Measurements from ENCODE around the gene TACR1.
A peak's percentile ranks its signal among the peaks of the same experiment; 100 is the strongest.

Gene TACR1

DNA sequence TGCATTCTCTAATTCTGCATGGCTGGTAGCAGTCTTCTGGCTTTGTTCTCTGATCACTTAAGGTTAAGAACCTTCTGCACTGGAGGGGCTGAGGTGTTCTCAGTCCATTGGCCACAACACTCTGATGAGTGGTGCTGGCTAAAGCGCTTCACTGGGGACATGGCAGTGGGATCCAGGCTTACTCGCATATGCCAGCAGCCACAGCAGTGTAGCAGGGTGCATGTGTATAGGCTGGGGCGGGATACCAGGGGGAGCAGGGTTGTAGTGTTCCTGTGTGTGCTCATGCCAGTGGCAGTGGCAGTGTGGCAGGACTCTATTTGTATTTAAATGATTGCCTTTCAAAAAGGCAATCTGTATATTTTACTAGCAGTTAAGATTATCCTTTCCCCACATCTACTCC is 11.1 kb upstream of the TACR1 start:
- no peak for ATAC-seq
- H3K9me3 Mint-ChIP-seq: no peaks in the 10 kb centered on the region
- no peak overlapping the region for H3K27ac Mint-ChIP-seq
- no peaks in the 10 kb centered on the region for H3K36me3 Mint-ChIP-seq
- peaks cover 15% of the 10 kb centered on the region for H3K4me1 Mint-ChIP-seq
- no peak overlapping the region for H3K4me3 Mint-ChIP-seq
- H3K27me3 Mint-ChIP-seq: peaks cover 15% of the 10 kb centered on the region

DNA sequence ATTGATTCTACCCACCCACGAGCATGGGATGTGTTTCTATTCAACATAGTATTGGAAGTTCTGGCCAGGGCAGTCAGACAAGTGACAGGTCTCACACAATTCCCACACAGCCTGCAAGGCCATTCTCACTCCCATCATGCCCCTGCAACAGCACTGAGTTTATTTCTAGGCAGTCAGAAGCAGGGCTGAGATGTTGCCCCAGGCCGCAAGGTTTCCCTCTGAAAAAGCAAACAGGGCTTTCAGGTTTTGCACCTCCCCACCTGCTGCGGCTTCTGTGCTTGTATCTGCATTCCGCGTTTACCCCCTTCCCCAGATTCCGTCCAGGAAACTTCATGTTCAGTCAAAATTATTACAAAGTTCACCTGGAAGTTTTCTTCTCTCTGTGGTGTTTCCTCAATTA is 9.4 kb upstream of the TACR1 start:
- peaks cover 24% of the 10 kb centered on the region for H3K4me1 Mint-ChIP-seq
- H3K27ac Mint-ChIP-seq: no peak overlapping the region
- no peak overlapping the region for H3K4me3 Mint-ChIP-seq
- ATAC-seq: no peak
- H3K36me3 Mint-ChIP-seq: no peaks in the 10 kb centered on the region
- no peaks in the 10 kb centered on the region for H3K9me3 Mint-ChIP-seq
- peaks cover 15% of the 10 kb centered on the region for H3K27me3 Mint-ChIP-seq

DNA sequence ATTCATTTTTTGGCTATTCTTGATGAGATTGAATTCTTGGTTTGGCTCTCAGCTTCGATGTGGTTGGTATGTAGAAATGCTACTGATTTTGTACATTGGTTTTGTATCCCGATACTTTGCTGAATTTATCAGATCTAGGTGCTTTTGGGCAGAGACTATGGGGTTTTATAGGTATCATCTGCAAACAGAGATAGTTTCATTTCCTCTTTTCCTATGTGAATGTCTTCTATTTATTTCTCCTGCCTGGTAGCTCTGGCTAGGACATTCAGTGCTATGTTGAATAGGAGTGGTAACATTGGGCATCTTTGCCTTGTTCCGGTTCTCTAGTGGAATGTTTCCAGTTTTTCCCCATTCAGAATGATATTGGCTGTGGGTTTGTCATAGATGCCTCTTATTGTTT is 5.5 kb upstream of the TACR1 start:
- Mint-ChIP-seq H3K27ac (no peak overlapping the region), H3K36me3 (no peaks in the 10 kb centered on the region), H3K9me3 (no peaks in the 10 kb centered on the region), H3K27me3 (peaks cover 37% of the 10 kb centered on the region), H3K4me1 (peaks cover 26% of the 10 kb centered on the region), H3K4me3 (no peak overlapping the region)
- no peak for ATAC-seq

- Mint-ChIP-seq H3K36me3 (no peaks in the 10 kb centered on the region), H3K27me3 (peaks cover 50% of the 10 kb centered on the region), H3K9me3 (no peaks in the 10 kb centered on the region)
Measured at GRCh38 chr2:75202359-75202758, 3.0 kb upstream of the TACR1 start.

DNA sequence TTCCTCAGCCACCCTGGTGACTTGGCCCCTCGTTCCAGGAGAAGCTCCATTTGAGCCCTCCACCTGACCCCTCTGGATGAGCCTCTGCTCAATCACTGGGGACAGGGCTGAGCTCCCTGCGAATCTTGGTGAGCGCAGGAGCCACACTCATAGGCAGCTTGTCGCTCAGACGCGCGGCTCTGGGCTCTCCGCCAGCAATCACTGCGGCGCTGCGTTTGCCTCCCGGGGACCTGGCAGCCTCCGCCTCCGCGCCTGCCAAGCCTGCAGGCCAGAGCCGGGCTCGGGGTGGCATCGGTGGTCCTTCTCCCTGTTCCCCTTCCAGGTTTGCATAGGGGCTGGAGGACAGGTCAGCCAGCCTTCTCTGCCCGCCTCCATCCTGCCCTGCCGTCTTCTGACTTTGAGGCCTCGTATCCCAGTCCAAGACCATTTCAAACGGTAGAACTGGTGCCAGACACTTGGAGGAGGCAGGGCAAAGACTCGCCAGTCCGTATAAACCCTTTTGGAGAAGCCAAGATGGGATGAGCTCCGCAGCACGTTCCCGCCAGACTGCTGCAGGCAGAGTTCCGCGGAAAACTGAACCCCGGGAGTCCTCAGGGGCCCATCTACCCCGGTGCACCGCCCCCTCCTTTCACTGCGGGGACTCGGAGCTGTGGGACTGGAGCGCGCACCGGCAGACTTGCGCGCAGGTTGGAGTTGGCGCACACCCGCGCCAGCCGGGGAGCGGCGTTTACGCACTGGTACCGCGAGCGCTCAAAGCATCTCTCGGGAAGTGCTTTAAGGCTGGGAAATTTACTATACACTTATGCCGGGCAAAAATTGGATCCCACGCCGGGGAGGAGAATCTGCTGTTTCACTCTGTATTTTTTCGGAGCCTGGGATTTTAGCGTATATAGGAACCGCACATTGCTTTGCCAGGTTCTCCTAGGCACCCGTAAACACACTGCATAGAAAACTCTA is 1.1 kb upstream of the TACR1 start:
- Mint-ChIP-seq H3K27me3 (peaks cover 52% of the 10 kb centered on the region), H3K4me3 (peak overlapping the region; percentile 81), H3K27ac (no peak overlapping the region), H3K36me3 (no peaks in the 10 kb centered on the region), H3K9me3 (no peaks in the 10 kb centered on the region), H3K4me1 (peaks cover 26% of the 10 kb centered on the region)
- ATAC-seq: peak; percentile 59

More at GRCh38 chr2:75202359-75202758, 3.0 kb upstream of the TACR1 start:
- ATAC-seq: no peak
- no peak overlapping the region for H3K4me3 Mint-ChIP-seq
- H3K27ac Mint-ChIP-seq: no peak overlapping the region
- H3K4me1 Mint-ChIP-seq: peaks cover 32% of the 10 kb centered on the region

GRCh38 chr2:75195076-75195691 is 4.1 kb downstream of the TACR1 start:
- no peak overlapping the region for H3K4me3 Mint-ChIP-seq
- H3K36me3 Mint-ChIP-seq: no peaks in the 10 kb centered on the region
- peaks cover 18% of the 10 kb centered on the region for H3K4me1 Mint-ChIP-seq
- no peak for ATAC-seq
- no peaks in the 10 kb centered on the region for H3K9me3 Mint-ChIP-seq
- H3K27ac Mint-ChIP-seq: no peak overlapping the region
- H3K27me3 Mint-ChIP-seq: peaks cover 25% of the 10 kb centered on the region

DNA sequence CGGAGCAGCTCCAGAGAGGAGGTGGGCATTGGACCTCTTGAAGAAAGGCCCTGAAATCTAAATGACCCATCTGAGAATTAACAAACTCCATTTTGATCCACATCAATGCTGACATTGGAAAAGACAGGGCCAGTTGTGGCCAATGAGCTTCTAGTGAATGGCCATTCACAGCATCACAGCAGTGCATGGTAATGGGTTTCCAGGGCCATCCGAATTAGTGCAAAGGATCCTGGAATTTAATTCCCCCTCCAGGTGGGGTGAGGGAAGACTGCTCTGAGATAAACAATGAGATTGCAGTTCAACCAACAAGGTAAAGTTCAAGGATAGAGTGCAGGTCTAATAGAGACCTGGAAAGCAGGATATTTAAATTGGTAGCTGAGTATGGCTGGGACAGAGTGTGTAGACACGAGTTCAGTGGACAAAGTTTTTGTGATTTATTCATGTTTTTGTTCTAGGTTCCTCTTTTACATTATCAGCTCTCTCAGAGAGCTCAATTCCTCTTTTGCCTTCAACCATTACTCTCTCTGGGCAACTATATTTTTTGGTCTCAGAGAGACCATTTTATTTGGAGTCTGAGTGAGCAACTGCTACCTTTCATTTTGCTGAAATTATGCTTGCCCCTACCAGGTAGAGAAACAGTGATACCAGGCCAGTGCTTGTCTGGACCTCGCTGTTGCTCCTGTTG is 5.0 kb downstream of the TACR1 start:
- Mint-ChIP-seq H3K4me3 (no peak overlapping the region), H3K27me3 (peaks cover 16% of the 10 kb centered on the region), H3K36me3 (no peaks in the 10 kb centered on the region), H3K27ac (no peak overlapping the region), H3K9me3 (no peaks in the 10 kb centered on the region), H3K4me1 (peaks cover 9% of the 10 kb centered on the region)
- ATAC-seq: peak; percentile 59

DNA sequence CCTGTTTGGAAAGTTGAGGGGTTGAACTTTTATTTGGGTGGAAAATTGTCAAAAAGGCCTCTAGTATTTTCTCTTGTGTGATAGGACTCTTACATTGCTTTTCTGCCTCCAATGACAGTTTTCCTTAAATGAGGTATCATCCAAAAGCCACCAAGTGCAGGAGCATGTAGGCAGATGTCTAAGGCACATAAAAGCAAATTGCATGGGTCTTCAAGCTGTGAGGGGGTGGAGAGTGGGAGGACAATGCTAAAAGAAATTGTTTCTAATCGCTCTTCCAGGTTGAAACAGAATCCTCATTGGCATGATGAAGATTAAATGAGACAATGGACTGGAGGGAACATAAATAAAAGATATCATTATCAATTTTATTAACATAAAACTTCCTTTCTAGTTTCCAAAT is 6.8 kb downstream of the TACR1 start:
- Mint-ChIP-seq H3K4me1 (peaks cover 7% of the 10 kb centered on the region), H3K27me3 (peaks cover 3% of the 10 kb centered on the region), H3K4me3 (no peak overlapping the region), H3K27ac (no peak overlapping the region), H3K9me3 (no peaks in the 10 kb centered on the region), H3K36me3 (no peaks in the 10 kb centered on the region)
- no peak for ATAC-seq

- Mint-ChIP-seq H3K4me3 (no peak overlapping the region), H3K27me3 (no peaks in the 10 kb centered on the region), H3K27ac (no peak overlapping the region), H3K9me3 (no peaks in the 10 kb centered on the region), H3K36me3 (no peaks in the 10 kb centered on the region), H3K4me1 (peaks cover 7% of the 10 kb centered on the region)
- ATAC-seq: no peak
Measured at GRCh38 chr2:75190271-75190990, 8.9 kb downstream of the TACR1 start.

DNA sequence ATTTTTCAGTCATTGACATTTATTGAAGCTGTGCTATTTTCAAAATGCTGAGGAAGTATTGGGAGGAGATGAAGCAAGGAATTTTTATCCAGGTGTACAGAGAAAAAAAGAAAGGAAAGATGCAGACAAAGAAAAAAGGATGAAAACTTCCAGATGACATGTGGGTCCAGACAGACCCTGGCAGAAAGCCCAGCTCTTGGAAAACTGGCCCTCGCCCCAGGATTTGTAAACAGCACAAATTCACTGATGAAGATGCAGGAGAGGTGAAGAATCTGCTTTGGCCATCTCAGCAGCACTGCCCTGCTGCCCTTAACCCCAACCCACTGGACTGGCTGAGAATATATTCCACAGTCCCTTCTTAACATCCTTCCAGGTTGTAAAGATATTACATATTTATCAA is 12.5 kb downstream of the TACR1 start:
- no peaks in the 10 kb centered on the region for H3K9me3 Mint-ChIP-seq
- H3K4me1 Mint-ChIP-seq: no peaks in the 10 kb centered on the region
- H3K4me3 Mint-ChIP-seq: no peak overlapping the region
- no peaks in the 10 kb centered on the region for H3K27me3 Mint-ChIP-seq
- H3K27ac Mint-ChIP-seq: no peak overlapping the region
- H3K36me3 Mint-ChIP-seq: no peaks in the 10 kb centered on the region
- no peak for ATAC-seq

- no peaks in the 10 kb centered on the region for H3K4me1 Mint-ChIP-seq
- H3K27ac Mint-ChIP-seq: no peak overlapping the region
- no peak overlapping the region for H3K4me3 Mint-ChIP-seq
- ATAC-seq: no peak
- no peaks in the 10 kb centered on the region for H3K36me3 Mint-ChIP-seq
- H3K9me3 Mint-ChIP-seq: no peaks in the 10 kb centered on the region
- no peaks in the 10 kb centered on the region for H3K27me3 Mint-ChIP-seq
Measured at GRCh38 chr2:75182606-75183005, 16.7 kb downstream of the TACR1 start.

DNA sequence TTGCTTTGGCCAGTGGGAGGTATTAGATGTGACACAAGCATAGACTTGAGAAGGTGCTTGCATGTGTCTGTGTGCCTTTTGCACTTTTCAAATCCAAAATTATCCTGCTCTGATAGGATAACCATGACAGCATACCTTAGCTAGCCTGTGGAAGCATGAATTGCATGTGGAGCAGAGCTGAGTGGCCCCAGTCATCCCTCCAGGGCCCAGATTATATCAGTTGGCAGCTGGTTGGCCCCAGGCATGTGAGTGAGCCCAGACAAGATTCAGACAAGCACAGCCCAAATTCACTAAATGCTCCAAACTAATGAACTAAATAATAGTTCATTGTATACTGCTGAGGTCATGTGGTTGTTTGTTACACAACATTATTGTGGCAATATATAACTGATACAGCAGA is 18.8 kb downstream of the TACR1 start:
- Mint-ChIP-seq H3K36me3 (no peaks in the 10 kb centered on the region), H3K4me1 (no peaks in the 10 kb centered on the region), H3K27me3 (no peaks in the 10 kb centered on the region), H3K9me3 (no peaks in the 10 kb centered on the region), H3K27ac (no peak overlapping the region), H3K4me3 (no peak overlapping the region)
- no peak for ATAC-seq

DNA sequence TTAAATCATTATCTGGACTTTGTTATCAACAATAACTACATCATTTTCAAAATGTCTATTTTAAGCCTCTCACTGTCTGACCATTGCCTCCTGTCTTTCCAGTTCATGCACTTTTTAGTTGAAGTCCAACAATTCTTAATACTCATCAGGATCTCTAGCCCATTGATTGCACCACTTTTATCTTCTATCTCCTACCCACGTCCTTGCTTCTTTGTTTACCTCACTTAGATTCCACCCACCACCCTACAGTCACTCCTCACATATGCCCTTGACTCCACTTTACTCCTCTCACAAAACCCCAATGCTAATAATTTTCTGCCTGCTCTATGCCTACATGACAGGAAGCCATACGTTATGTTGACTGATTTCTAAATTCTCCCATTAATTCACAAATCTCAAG is 21.9 kb downstream of the TACR1 start:
- no peaks in the 10 kb centered on the region for H3K36me3 Mint-ChIP-seq
- no peaks in the 10 kb centered on the region for H3K27me3 Mint-ChIP-seq
- H3K9me3 Mint-ChIP-seq: no peaks in the 10 kb centered on the region
- no peak overlapping the region for H3K4me3 Mint-ChIP-seq
- H3K27ac Mint-ChIP-seq: no peak overlapping the region
- ATAC-seq: no peak
- no peaks in the 10 kb centered on the region for H3K4me1 Mint-ChIP-seq

DNA sequence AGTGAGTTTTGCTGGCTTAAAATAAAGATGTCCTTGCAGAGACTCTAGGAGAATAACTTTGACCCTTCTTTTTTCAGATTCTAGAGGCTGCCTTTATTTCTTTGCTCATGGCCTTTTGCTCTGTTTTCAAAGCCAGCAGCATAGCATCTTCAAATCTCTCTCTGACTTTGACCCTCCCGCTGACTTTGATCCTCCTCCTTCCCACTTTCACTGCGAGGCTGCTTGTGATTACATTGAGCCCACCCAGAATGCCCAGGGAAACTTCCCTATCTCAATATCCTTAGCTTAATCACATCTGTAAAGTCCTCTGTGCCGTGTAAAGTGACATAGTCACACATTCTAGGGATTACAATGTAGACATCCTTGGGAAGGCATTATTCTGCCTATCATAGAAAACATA is 23.9 kb downstream of the TACR1 start:
- Mint-ChIP-seq H3K4me1 (no peaks in the 10 kb centered on the region), H3K9me3 (no peaks in the 10 kb centered on the region), H3K27ac (no peak overlapping the region), H3K4me3 (no peak overlapping the region), H3K27me3 (peaks cover 8% of the 10 kb centered on the region), H3K36me3 (no peaks in the 10 kb centered on the region)
- ATAC-seq: no peak

DNA sequence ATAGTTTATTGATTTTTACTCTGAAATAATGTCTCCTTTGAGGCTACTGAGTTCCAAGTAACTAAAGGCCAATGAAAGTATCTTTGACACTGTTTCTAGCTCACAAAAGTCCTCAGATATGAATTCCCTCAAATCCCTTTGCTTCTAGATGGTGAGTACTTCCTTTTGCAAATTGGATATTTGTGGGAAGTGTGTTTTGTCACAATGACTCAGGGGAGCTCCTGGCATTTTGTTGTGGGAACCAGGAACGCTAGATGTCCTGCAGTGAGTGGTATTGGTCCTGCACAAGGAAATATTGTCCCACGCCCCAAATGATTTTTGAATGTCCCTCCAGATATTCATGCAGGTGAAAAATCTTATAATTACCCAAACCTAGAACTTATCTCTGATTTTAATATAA is 24.3 kb downstream of the TACR1 start:
- H3K9me3 Mint-ChIP-seq: peaks cover under 1% of the 10 kb centered on the region
- H3K36me3 Mint-ChIP-seq: no peaks in the 10 kb centered on the region
- H3K4me1 Mint-ChIP-seq: no peaks in the 10 kb centered on the region
- no peak for ATAC-seq
- no peak overlapping the region for H3K4me3 Mint-ChIP-seq
- peaks cover 10% of the 10 kb centered on the region for H3K27me3 Mint-ChIP-seq
- no peak overlapping the region for H3K27ac Mint-ChIP-seq
